Calu3 (cell line): ENCODE results near the gene KCTD15. TPM values are rescaled to one million over a fixed set of nuclear protein-coding genes. Genes with fewer than 3 reads are reported as not detected.

Experiments used
- BruUV-seq: library from RNA; stranded (reverse); fragments of 400-500 nt; replicated peaks from 2 replicates; lab custom pipeline; 2021; lab: Mats Ljungman, UMichigan
- CTCF ChIA-PET: fragments of 300-600 bp; sonication (Branson Sonifier 250); formaldehyde crosslinking; loops from one replicate; lab custom pipeline; 2022; ENCODE audit warnings: antibody characterized with exemption; lab: Charles Lee
- DNase-seq: peaks from one replicate; pipeline ENCODE4 v3.0.0; 2022
- H3K27ac Mint-ChIP-seq: one replicate; pipeline ENCODE4 v1.8.0; 2022; ENCODE audit warnings: mixed read lengths; ENCODE audit not compliant: unreplicated experiment
- H3K27me3 Mint-ChIP-seq: one replicate; pipeline ENCODE4 v1.8.0; 2022; ENCODE audit warnings: mixed read lengths; ENCODE audit not compliant: unreplicated experiment
- H3K36me3 Mint-ChIP-seq: one replicate; pipeline ENCODE4 v1.8.0; 2022; ENCODE audit warnings: mild to moderate bottlenecking, moderate library complexity, mixed read lengths; ENCODE audit not compliant: insufficient read depth, unreplicated experiment
- H3K4me1 Mint-ChIP-seq: one replicate; pipeline ENCODE4 v1.8.0; 2022; ENCODE audit warnings: mild to moderate bottlenecking, low read depth, mixed read lengths; ENCODE audit not compliant: unreplicated experiment
- H3K4me3 Mint-ChIP-seq: one replicate; pipeline ENCODE4 v1.8.0; 2022; ENCODE audit warnings: mild to moderate bottlenecking, low read depth, moderate library complexity, mixed read lengths; ENCODE audit not compliant: unreplicated experiment
- H3K9me3 Mint-ChIP-seq: one replicate; pipeline ENCODE4 v1.8.0; 2022; ENCODE audit warnings: low read depth, mixed read lengths; ENCODE audit not compliant: unreplicated experiment
- CTCF ChIP-seq: fragments of 200-600 bp; IDR thresholded peaks from one replicate; pipeline ENCODE4 v1.8.0; 2022; ENCODE audit warnings: antibody characterized with exemption; ENCODE audit not compliant: unreplicated experiment
- intact Hi-C: fragments of 100-400 bp; cut with micrococcal nuclease; formaldehyde crosslinking; loops from one replicate; pipeline ENCODE4 v1.10.0; 2022; ENCODE audit not compliant: unreplicated experiment
- total RNA-seq: library from RNA; stranded (reverse); gene quantifications from 2 replicates; pipeline ENCODE4 v1.2.3, GENCODE V29; 2022

Gene KCTD15
- total RNA-seq, 1 experiment from 2014 or later = 18.6 TPM

- Mint-ChIP-seq H3K4me3 (no peak overlapping the region), H3K27ac (no peak overlapping the region), H3K9me3 (no peaks in the 10 kb centered on the region), H3K27me3 (no peaks in the 10 kb centered on the region), H3K4me1 (no peaks in the 10 kb centered on the region), H3K36me3 (peaks cover 37% of the 10 kb centered on the region)
- TF ChIP-seq CTCF = no peak
- CTCF ChIA-PET = interaction anchor here (0.6 kb wide), 1 partner anchor 27 kb away, joined by 5 read pairs; no protein-coding TSS in a partner anchor
- intact Hi-C loops = no loop called here
- BruUV-seq = no TSS peak
- DNase-seq = no peak
Observed at GRCh38 chr19:33801411-33801810, 4.7 kb downstream of the KCTD15 start.

GRCh38 chr19:33802001-33802400, 5.3 kb downstream of the KCTD15 start:
- no peaks in the 10 kb centered on the region for H3K9me3 Mint-ChIP-seq
- intact Hi-C loops = no loop called here
- no peak overlapping the region for H3K4me3 Mint-ChIP-seq
- H3K27me3 Mint-ChIP-seq = no peaks in the 10 kb centered on the region
- no peak for TF ChIP-seq CTCF
- no peak overlapping the region for H3K27ac Mint-ChIP-seq
- H3K36me3 Mint-ChIP-seq = peaks cover 31% of the 10 kb centered on the region
- H3K4me1 Mint-ChIP-seq = no peaks in the 10 kb centered on the region
- CTCF ChIA-PET = interaction anchor here (0.6 kb wide), 1 partner anchor 27 kb away, joined by 5 read pairs; no protein-coding TSS in a partner anchor
- no TSS peak for BruUV-seq
- DNase-seq = no peak

- intact Hi-C loops = no loop called here
- Mint-ChIP-seq H3K36me3 (peaks cover 23% of the 10 kb centered on the region), H3K27ac (no peak overlapping the region), H3K4me1 (no peaks in the 10 kb centered on the region), H3K9me3 (no peaks in the 10 kb centered on the region), H3K4me3 (no peak overlapping the region), H3K27me3 (no peaks in the 10 kb centered on the region)
- CTCF ChIA-PET = no interaction called here
- TF ChIP-seq CTCF = no peak
- BruUV-seq = no TSS peak
- DNase-seq = no peak
Observed at GRCh38 chr19:33802801-33803200, 6.1 kb downstream of the KCTD15 start.

GRCh38 chr19:33803383-33803782, 6.7 kb downstream of the KCTD15 start:
- DNase-seq = no peak
- intact Hi-C loops = no loop called here
- no peak for TF ChIP-seq CTCF
- no peak overlapping the region for H3K4me3 Mint-ChIP-seq
- no peaks in the 10 kb centered on the region for H3K9me3 Mint-ChIP-seq
- peaks cover 20% of the 10 kb centered on the region for H3K36me3 Mint-ChIP-seq
- no peaks in the 10 kb centered on the region for H3K27me3 Mint-ChIP-seq
- CTCF ChIA-PET = no interaction called here
- H3K4me1 Mint-ChIP-seq = no peaks in the 10 kb centered on the region
- no peak overlapping the region for H3K27ac Mint-ChIP-seq
- BruUV-seq = no TSS peak
